GM23338 (cell line): ENCODE results near the gene SEZ6L. TPM values are rescaled to one million over a fixed set of nuclear protein-coding genes. Genes with fewer than 3 reads are reported as not detected.

Source experiments
- ATAC-seq: fragments of 200-7000 bp; cut with Tn5 transposase; 3 replicates; pipeline ENCODE4 v1.9.1; 2020
- DNase-seq: peaks from one replicate; pipeline ENCODE4 v3.0.0-alpha.2; 2015; ENCODE audit warnings: low spot score
- H2AFZ ChIP-seq: fragments of 200-600 bp; sonication (generic); 2 replicates; pipeline ENCODE4 v1.8.0; 2016; ENCODE audit warnings: antibody characterized with exemption, mild to moderate bottlenecking, moderate library complexity
- H3F3A ChIP-seq: fragments of 200-600 bp; sonication (generic); replicated peaks from 2 replicates; pipeline ENCODE4 v1.8.0; 2017; ENCODE audit warnings: antibody characterized with exemption, mixed run types, low read depth
- H3K27ac ChIP-seq: fragments of 200-600 bp; sonication (generic); 2 replicates; pipeline ENCODE4 v1.6.1; 2016; ENCODE audit warnings: low read depth
- H3K27me3 ChIP-seq: fragments of 200-600 bp; sonication (generic); 2 replicates; pipeline ENCODE4 v1.8.0; 2016; ENCODE audit warnings: mild to moderate bottlenecking, mixed run types, moderate library complexity; ENCODE audit not compliant: insufficient read depth
- H3K36me3 ChIP-seq: fragments of 200-600 bp; sonication (generic); 2 replicates; pipeline ENCODE4 v1.8.0; 2016; ENCODE audit warnings: mild to moderate bottlenecking; ENCODE audit not compliant: insufficient read depth
- H3K4me1 ChIP-seq: fragments of 200-600 bp; sonication (generic); 2 replicates; pipeline ENCODE4 v1.8.0; 2016; ENCODE audit warnings: mild to moderate bottlenecking, moderate library complexity; ENCODE audit not compliant: insufficient read depth
- H3K4me2 ChIP-seq: fragments of 200-600 bp; sonication (generic); 2 replicates; pipeline ENCODE4 v1.7.1; 2017; ENCODE audit warnings: mixed run types
- H3K4me3 ChIP-seq: fragments of 200-600 bp; sonication (generic); 2 replicates; pipeline ENCODE4 v1.6.1; 2016; ENCODE audit warnings: mixed run types
- H3K79me2 ChIP-seq: fragments of 200-600 bp; sonication (generic); replicated peaks from 2 replicates; pipeline ENCODE4 v1.8.0; 2017; ENCODE audit warnings: mild to moderate bottlenecking; ENCODE audit not compliant: insufficient read depth
- H3K9me2 ChIP-seq: fragments of 200-600 bp; sonication (generic); 2 replicates; pipeline ENCODE4 v1.8.0; 2017; ENCODE audit not compliant: insufficient read depth
- H4K20me1 ChIP-seq: fragments of 200-600 bp; sonication (generic); replicated peaks from 2 replicates; pipeline ENCODE4 v1.8.0; 2017; ENCODE audit warnings: mild to moderate bottlenecking; ENCODE audit not compliant: insufficient read depth
- H3K27ac Mint-ChIP-seq: 2 replicates; pipeline ENCODE4 v1.8.0; 2020; ENCODE audit warnings: inconsistent platforms, mild to moderate bottlenecking, moderate library complexity, mixed read lengths
- H3K27me3 Mint-ChIP-seq: 3 replicates; pipeline ENCODE4 v1.8.0; 2022; ENCODE audit warnings: low read depth, mild to moderate bottlenecking, moderate library complexity, mixed read lengths, inconsistent platforms; ENCODE audit not compliant: insufficient read depth, poor library complexity
- H3K36me3 Mint-ChIP-seq: 3 replicates; pipeline ENCODE4 v1.8.0; 2021; ENCODE audit warnings: low read depth, mild to moderate bottlenecking, inconsistent platforms, moderate library complexity, mixed read lengths
- H3K4me1 Mint-ChIP-seq: 3 replicates; pipeline ENCODE4 v1.8.0; 2020; ENCODE audit warnings: mild to moderate bottlenecking, inconsistent platforms, mixed read lengths
- H3K4me3 Mint-ChIP-seq: 3 replicates; pipeline ENCODE4 v1.8.0; 2021; ENCODE audit warnings: moderate library complexity, mild to moderate bottlenecking, inconsistent platforms, mixed read lengths
- H3K9me3 Mint-ChIP-seq: 3 replicates; pipeline ENCODE4 v1.8.0; 2020; ENCODE audit warnings: moderate library complexity, mild to moderate bottlenecking, inconsistent platforms, mixed read lengths
- CREB1 ChIP-seq: fragments of 250-450 bp; sonication (Bioruptor Pico); IDR thresholded peaks from 2 replicates; pipeline ENCODE4 v1.5.0; 2020; ENCODE audit warnings: low read depth, mild to moderate bottlenecking, moderate library complexity
- CTCF ChIP-seq, 2 experiments: fragments of 200-600 bp in 1 of 2; sonication (generic) in 1 of 2; conservative IDR thresholded peaks; 2 replicates each; pipeline versions ENCODE4 v1.5.1 to v1.6.1; 2016 to 2017; ENCODE audit warnings: antibody characterized with exemption in 2 of 2, low read depth in 2 of 2, mild to moderate bottlenecking in 2 of 2, moderate library complexity in 1 of 2
- ETS1 ChIP-seq: IDR thresholded peaks from 2 replicates; pipeline ENCODE4 v1.6.1; 2016; ENCODE audit warnings: antibody characterized with exemption
- EZH2 ChIP-seq: fragments of 200-600 bp; sonication (generic); IDR thresholded peaks from one replicate; pipeline ENCODE4 v1.8.0; 2017; ENCODE audit warnings: antibody characterized with exemption, mild to moderate bottlenecking, low read depth; ENCODE audit not compliant: unreplicated experiment
- EZH2phosphoT487 ChIP-seq: fragments of 200-600 bp; sonication (generic); IDR thresholded peaks from one replicate; pipeline ENCODE4 v1.8.1; 2018; ENCODE audit warnings: antibody characterized with exemption; ENCODE audit not compliant: unreplicated experiment
- JUNB ChIP-seq: IDR thresholded peaks from one replicate; pipeline ENCODE4 v1.6.1; 2016; ENCODE audit warnings: antibody characterized with exemption; ENCODE audit not compliant: unreplicated experiment
- NANOG ChIP-seq: IDR thresholded peaks from 2 replicates; pipeline ENCODE4 v1.6.1; 2016; ENCODE audit warnings: antibody characterized with exemption, borderline replicate concordance
- POLR2AphosphoS5 ChIP-seq: IDR thresholded peaks from 2 replicates; pipeline ENCODE4 v1.6.1; 2016; ENCODE audit warnings: antibody characterized with exemption, low read depth
- REST ChIP-seq: IDR thresholded peaks from one replicate; pipeline ENCODE4 v1.6.1; 2018; ENCODE audit warnings: antibody characterized with exemption; ENCODE audit not compliant: unreplicated experiment
- STAT1 ChIP-seq: IDR thresholded peaks from one replicate; pipeline ENCODE4 v1.6.1; 2016; ENCODE audit warnings: antibody characterized with exemption; ENCODE audit not compliant: unreplicated experiment
- ZNF114 ChIP-seq: fragments of 250-450 bp; sonication (Bioruptor Pico); IDR thresholded peaks from 2 replicates; pipeline ENCODE4 v1.5.0; 2020; ENCODE audit warnings: mild to moderate bottlenecking, moderate library complexity
- ZNF331 ChIP-seq: fragments of 250-450 bp; sonication (Bioruptor Pico); IDR thresholded peaks from 2 replicates; pipeline ENCODE4 v1.5.0; 2020; ENCODE audit warnings: low read depth, mild to moderate bottlenecking, moderate library complexity
- ZNF462 ChIP-seq: fragments of 250-450 bp; sonication (Bioruptor Pico); IDR thresholded peaks from 2 replicates; pipeline ENCODE4 v1.5.0; 2020; ENCODE audit warnings: mild to moderate bottlenecking, moderate library complexity
- polyA plus RNA-seq: library from polyadenylated mRNA; unstranded; fragments of >200 nt; fragmentation: Nextera tagmentation; extraction: Ambion mirVana; gene quantifications from 2 replicates; pipeline ENCODE4 v1.2.1, GENCODE V29; 2016
- total RNA-seq: library from RNA; depleted of rRNA; stranded (reverse); fragments of >200 nt; shearing (Covaris generic); gene quantifications from 2 replicates; pipeline ENCODE4 v1.2.3, GENCODE V29; 2014

Gene SEZ6L
- total and polyA plus RNA-seq, 2 experiments from 2014 or later = 0.13 to 0.24 TPM

DNA sequence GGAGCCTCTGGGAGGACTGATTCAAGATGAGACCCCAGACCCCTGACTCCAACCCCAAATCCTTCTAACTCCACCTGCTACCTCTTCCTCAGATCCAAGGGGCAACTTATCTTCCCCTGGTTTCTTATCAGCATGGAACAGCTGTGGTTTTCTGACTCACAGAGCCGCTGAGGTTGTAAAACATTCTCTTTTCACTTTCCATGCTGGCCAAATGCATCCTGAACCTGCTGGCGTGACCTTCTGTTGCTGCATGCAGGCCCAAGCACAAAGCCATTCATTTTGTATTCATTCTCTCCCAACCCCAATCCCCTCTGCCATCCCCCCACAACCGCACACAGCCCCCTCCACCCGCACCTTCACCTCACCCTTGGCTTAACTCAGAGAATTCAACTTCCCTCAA lies 70.3 kb downstream of the SEZ6L start:
- H3F3A ChIP-seq = no peaks in the 10 kb centered on the region
- no peaks in the 10 kb centered on the region for H3K36me3 ChIP-seq
- H3K4me2 ChIP-seq = no peak overlapping the region
- DNase-seq (no peak), ATAC-seq (no peak)
- Mint-ChIP-seq H3K9me3 (peaks cover 3% of the 10 kb centered on the region; the same call in 1 of the 3 replicates), H3K4me3 (no peak overlapping the region), H3K27me3 (peaks cover 6% of the 10 kb centered on the region), H3K4me1 (no peaks in the 10 kb centered on the region), H3K27ac (no peak overlapping the region), H3K36me3 (no peaks in the 10 kb centered on the region)
- no peaks in the 10 kb centered on the region; the same call in 1 of the 2 replicates for H4K20me1 ChIP-seq
- H3K9me2 ChIP-seq = 0 out of 2 replicates have a peak, but pooled peaks cover 3% of the 10 kb centered on the region
- TF ChIP-seq ETS1 (no peak), JUNB (no peak), POLR2AphosphoS5 (no peak), ZNF114 (CRISPR knock-in tag) (no peak), CTCF (conservative IDR thresholded peaks at IDR 0.05; ENCODE audit: low read depth in 2 of 2) (no peak), EZH2phosphoT487 (no peak), ZNF462 (CRISPR knock-in tag) (no peak), STAT1 (no peak), CREB1 (CRISPR knock-in tag) (no peak), NANOG (no peak), ZNF331 (CRISPR knock-in tag) (no peak), EZH2 (no peak), REST (no peak)
- no peaks in the 10 kb centered on the region for H3K79me2 ChIP-seq
- H3K27me3 ChIP-seq = no peaks in the 10 kb centered on the region
- no peaks in the 10 kb centered on the region for H3K4me1 ChIP-seq
- no peak overlapping the region for H3K27ac ChIP-seq
- H3K4me3 ChIP-seq = no peak overlapping the region
- no peak overlapping the region for H2AFZ ChIP-seq
